GM06990 (cell line): Measurements from ENCODE around the gene ARHGEF4.

Experiments
- DNase-seq: peaks from one replicate; pipeline ENCODE4 v3.0.0-alpha.2; 2011; ENCODE audit not compliant: insufficient read length; ENCODE audit errors: extremely low read depth
- H3K27me3 ChIP-seq: replicated peaks from 2 replicates; pipeline ENCODE4 v1.6.0; 2011; ENCODE audit warnings: low read length; ENCODE audit not compliant: control insufficient read depth, insufficient read depth
- H3K36me3 ChIP-seq: 2 replicates; pipeline ENCODE4 v1.5.1; 2011; ENCODE audit warnings: low read length; ENCODE audit not compliant: control insufficient read depth, insufficient read depth
- H3K4me3 ChIP-seq: replicated peaks from 2 replicates; pipeline ENCODE4 v1.5.1; 2011; ENCODE audit warnings: low read depth, mild to moderate bottlenecking, control low read depth, low read length
- TF ChIP-seq, protein P1 (sequence below): IDR thresholded peaks from 2 replicates; pipeline ENCODE4 v1.5.1; 2011; ENCODE audit warnings: low read length, control low read depth, mild to moderate bottlenecking, inconsistent platforms; ENCODE audit not compliant: insufficient read depth, poor library complexity, severe bottlenecking

Gene ARHGEF4

DNA sequence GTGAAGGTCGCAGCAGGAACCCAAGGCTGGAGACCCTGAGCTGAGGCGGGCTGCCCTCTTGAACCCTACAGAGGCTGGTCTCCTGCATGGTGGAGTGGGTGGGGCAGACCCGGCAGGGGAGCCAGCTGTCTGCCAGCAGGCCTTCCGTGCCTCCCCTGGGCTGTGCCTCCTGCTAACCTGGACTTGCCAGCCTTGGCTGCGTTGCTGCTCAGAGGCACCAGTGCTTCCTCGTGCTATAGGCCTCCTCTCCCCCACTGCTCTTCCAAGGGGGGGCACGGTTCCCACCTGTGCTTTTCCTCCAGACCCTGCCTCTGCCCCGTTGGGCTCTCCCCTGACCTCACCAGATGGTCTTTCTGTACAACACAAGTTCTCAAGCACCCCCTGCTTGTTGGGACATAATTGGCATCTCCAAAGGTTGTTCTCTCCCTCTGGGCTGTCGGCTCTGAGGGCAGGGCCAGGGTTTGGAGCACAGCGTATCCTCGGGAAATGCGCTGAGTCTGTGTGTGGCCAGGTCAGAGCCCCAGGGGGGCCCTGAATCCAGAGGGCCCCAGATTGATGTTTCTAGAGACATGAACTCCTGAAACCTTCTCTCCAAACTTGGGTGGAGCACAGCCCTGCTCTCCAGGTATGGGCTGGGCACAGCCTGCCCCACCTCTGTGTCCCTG is 6.7 kb downstream of the ARHGEF4 start:
- Histone ChIP-seq H3K27me3 (no peaks in the 10 kb centered on the region; the same call in none of the 2 replicates), H3K36me3 (no peaks in the 10 kb centered on the region), H3K4me3 (no peak overlapping the region)
- TF ChIP-seq, protein P1, sequence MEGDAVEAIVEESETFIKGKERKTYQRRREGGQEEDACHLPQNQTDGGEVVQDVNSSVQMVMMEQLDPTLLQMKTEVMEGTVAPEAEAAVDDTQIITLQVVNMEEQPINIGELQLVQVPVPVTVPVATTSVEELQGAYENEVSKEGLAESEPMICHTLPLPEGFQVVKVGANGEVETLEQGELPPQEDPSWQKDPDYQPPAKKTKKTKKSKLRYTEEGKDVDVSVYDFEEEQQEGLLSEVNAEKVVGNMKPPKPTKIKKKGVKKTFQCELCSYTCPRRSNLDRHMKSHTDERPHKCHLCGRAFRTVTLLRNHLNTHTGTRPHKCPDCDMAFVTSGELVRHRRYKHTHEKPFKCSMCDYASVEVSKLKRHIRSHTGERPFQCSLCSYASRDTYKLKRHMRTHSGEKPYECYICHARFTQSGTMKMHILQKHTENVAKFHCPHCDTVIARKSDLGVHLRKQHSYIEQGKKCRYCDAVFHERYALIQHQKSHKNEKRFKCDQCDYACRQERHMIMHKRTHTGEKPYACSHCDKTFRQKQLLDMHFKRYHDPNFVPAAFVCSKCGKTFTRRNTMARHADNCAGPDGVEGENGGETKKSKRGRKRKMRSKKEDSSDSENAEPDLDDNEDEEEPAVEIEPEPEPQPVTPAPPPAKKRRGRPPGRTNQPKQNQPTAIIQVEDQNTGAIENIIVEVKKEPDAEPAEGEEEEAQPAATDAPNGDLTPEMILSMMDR, result no peak
- no peak for DNase-seq

DNA sequence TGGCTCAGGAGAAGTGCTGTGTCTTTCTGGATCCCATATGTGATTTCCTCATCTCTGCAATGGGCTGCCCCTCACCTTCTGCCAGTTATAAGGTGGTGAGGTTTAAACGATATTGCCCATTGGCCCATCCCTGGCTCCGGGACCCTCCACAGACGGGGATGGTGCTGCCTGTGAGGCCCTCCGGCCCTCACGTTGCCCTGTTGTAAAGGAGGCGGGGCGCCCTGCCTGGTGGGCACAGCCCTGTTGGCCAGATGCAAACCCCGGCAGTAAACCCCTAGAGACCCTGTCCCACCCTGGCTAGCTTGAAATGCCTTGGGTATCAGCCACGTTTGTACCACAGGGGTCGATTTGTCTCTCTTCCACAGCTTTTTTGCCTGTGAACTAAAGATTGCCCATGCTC is 7.4 kb downstream of the ARHGEF4 start:
- DNase-seq, result no peak
- Histone ChIP-seq H3K27me3 (no peaks in the 10 kb centered on the region; the same call in none of the 2 replicates), H3K36me3 (no peaks in the 10 kb centered on the region), H3K4me3 (no peak overlapping the region)
- TF ChIP-seq, protein P1, result no peak

DNA sequence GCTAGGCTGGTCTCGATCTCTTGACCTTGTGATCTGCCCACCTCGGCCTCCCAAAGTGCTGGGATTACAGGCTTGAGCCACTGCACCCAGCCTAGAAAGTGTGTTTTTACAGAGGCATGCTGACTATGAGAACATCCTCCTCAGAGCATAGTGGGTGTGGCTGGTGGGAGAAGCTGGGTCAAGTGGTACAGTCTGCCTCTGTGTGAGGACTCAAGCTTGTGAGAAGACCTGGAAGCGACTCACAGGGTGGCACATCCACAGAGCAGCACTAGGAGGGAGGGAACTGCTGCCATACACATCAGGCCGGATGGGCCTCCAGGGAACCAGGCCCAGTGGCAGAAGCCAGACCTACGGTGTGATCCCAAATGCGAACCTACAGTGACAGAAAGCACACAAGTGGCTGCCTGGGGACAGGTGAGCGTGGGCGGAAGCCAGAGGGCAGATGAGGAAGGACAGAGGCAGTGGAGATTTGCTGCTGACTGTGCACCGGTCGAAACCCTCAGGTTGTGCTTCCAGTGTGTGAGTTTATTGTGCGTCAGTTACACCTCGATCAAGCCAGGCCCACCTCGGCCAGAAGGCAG is 8.9 kb downstream of the ARHGEF4 start:
- Histone ChIP-seq H3K36me3 (no peaks in the 10 kb centered on the region), H3K4me3 (no peak overlapping the region), H3K27me3 (no peaks in the 10 kb centered on the region; the same call in none of the 2 replicates)
- TF ChIP-seq, protein P1, result no peak
- DNase-seq, result no peak

DNA sequence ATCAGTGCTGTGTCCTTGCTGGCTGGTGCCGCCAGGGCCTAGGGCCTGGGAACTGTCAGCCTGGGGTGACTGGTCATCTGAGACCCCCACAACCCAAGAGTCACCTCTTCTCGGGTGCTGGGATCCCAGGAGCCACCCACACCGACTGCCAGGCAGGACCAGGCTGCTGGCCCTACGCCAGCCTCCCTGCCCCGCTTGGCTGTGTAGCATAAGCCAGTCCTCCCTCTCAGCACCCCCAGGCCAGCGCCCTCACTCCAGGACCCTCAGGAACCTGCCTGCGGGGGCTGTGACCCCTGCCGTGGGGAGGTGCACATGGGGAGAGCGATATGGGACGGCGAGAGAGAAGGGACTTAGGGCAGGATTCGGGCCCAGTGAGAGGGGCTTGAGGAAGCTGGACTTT is 9.5 kb downstream of the ARHGEF4 start:
- Histone ChIP-seq H3K27me3 (no peaks in the 10 kb centered on the region; the same call in none of the 2 replicates), H3K4me3 (no peak overlapping the region), H3K36me3 (no peaks in the 10 kb centered on the region)
- DNase-seq, result no peak
- TF ChIP-seq, protein P1, result no peak

DNA sequence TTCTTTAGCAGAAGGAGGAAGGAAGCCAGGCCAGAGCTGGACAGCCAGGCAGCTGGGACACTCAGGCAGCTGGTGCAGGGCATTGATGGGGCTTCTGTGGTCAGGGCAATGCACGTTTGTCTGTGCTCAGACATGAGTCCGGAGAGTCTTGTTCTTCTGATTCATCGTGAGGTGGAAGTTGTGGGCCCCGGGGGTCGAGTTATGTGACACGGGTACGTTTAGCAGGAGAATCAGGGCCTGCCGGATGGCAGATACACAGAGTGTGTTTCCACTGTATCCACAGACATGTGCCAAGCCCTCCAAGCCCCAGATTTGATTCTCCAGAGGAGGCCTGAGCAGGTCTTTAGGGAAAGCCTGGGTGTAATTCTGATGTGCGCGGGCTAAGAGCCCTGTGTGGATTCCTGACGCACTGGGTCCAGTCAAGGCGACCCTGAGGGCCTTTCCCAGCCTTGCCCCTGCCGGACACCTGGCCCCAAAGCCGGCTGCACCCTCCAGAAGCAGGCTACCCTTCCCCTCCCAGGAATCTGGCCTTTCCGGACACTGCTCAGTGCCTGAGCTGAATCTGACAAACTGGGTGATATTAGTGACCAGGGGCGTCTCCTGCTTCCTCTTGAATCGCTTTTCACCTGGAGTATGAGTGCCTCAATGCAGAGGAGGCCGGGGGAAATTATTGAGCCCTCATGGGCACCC is 10.1 kb downstream of the ARHGEF4 start:
- H3K27me3 ChIP-seq, result no peaks in the 10 kb centered on the region; the same call in none of the 2 replicates
- no peak for DNase-seq
- H3K4me3 ChIP-seq, result no peak overlapping the region
- H3K36me3 ChIP-seq, result no peaks in the 10 kb centered on the region
- TF ChIP-seq, protein P1, result no peak
